Activated CD8-positive, alpha-beta memory T cell treated with anti-CD3 and anti-CD28 coated beads, Interleukin-2, amount 50 U/mL, for 1 hour (primary cell): ENCODE data around the gene CSF3R.
"Not testable (repeated sequence)": the region's sequence is repeated elsewhere in the genome, so short reads cannot be mapped to it uniquely, and the experiment has no call there.

Source experiments
- DNase-seq: peaks from one replicate; pipeline ENCODE4 v3.0.0-alpha.2; 2020; ENCODE audit errors: extremely low read depth

CSF3R gene

DNA sequence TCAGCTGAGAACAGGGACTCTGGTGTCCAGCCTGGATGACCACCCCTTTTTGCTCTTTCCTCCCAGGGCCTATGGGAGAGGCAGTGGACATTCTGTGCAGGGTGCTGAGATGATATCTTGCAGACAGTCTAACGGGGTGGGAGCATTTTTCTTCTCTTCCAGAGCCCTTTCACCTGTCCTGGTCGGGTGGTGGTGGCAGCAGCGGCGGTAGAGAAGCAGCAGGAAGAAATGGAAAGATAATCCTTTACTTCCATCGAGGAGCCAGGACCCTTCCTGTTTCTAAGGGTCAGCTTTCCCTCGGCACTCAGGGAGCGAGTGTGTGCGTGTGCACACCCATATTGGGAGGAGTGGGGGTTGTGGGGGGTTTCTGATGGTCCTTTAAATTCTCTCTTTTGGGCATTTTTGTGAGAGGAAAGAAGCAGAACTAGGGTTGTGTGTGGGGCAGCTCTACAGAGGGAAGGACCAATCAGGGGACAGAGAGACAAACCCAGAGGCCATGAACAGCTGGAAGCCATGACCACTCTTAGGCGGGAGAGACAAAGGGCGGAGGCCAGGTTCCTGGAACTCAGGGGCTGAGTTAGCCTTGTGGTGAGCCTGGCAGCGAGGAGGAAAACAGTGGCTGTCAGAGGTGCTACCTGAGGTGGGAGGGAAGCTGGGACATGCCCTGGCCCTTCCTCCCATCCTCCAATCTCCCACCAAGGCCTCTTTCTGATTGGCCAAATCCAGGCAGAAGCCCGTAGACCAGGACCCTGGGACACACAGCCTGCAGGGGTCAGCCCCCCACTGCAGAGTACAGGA is 31.2 kb upstream of the CSF3R start:
- DNase-seq = no peak

DNA sequence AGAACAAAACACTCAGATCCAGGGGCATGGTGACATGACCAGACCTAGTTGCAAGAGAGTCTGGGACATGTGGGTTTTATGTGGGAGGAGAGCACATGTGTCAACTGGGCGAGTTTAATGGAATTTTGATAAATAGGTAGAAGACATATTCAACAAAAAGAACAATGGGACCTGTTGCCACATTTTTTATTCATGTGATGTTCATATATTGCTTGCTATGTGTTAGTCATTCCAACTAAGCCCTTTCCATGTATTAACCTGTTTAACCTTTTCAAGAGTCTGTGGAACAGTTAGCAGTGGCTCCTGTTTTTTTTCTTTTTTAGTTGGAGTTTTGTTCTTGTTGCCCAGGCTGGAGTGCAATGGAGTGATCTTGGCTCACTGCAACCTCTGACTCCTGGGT is 30.1 kb upstream of the CSF3R start:
- no peak for DNase-seq

DNA sequence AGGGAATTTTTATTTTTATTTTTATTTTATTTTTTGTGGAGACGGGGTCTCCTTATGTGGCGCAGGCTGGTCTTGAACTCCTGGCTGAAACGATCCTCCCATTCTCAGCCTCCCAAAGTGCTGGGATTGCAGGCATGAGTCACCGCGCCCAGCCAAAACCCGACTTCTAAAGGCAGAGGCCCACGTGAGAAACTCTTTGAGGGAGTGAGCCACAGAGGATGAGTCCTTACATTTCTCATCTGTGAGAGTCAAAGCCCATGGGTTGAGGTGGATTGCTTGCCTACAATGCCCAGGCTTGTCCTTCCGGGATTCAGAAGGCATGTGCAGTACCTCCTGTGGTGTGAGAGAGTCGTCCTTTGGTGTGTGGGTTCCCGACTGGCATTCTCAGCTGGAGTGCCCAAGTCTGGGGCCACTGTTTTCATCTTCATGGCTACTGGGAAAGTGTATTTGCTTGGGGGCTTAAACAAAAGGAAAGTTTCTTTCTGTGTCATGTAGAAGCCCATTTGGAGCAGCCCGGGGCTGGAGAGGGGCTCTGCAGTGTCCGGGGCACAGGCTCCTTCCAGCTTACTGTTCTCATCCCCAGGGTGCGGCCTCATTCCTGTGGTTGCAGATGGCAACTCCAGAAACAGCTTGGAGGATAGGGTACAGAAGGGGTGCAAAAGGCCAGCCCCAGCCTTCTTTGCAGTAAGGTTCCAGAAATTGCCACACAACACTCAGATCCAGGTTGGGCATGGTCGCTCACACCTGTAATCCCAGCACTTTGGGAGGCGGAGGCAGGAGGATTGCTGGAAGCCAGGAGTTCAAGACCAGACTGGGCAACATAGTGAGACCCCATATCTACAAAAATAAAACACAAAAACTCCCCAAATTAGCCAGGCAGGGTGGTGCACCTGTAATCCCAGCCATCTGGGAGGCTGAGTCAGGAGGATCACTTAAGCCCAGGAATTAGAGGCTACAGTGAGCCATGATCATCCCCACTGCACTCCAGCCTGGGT is 29.4 kb upstream of the CSF3R start:
- DNase-seq = no peak

DNA sequence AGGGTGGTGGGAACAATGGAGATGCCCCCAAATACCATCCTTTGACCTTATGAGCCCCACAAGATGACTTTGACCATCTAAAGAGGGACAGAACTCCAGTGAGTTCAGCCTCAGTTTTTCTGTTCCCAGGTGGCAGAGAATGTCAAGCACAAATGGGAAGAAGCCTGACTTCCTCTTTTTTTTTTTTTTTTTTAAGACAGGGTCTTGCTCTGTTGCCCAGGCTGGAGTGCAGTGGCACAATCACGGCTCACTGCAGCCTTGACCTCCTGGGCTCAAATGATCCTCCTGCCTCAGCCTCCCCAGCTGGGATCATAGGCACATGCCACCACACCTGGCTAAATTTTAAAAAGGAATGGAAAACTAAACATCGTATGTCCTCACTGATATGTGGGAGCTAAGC is 28.5 kb upstream of the CSF3R start:
- DNase-seq = not testable (repeated sequence)

DNA sequence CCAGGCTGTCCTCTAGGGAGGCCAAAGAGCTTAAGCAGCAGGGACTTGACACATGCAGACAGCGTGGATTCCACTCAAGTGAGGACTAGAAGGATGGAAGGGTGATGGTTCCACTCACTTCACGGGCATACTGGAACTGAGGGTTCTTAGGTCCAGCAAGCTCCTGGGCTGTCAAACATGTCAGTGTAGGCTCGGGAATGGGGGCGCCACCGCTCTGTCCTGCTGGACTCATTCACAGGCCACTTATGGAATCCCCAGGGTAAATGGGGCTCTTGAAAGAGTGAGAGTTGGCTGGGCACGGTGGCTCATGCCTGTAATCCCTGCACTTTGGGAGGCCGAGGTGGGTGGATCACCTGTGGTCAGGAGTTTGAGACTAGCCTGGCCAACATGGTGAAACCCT is 27.7 kb upstream of the CSF3R start:
- no peak for DNase-seq

DNA sequence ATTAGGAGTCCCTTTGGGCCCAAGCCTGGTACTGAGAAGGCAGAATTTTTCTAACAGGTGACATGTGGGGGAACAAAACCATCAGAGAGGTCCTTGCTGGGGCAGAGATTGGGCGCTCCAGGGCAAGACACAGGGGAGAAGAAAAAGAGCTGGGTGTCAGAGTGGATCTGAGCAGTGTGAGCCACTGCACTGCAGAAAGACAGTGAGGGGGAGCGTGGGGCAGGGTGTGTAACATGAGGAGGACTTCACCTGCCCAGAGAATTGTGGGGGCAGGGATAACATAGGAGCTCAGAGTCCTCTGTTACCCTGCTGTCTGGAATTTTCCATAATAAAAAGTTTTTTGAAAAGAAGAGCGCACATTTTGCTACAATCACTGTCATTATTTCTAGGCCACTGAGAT is 25.5 kb upstream of the CSF3R start:
- no peak for DNase-seq

DNA sequence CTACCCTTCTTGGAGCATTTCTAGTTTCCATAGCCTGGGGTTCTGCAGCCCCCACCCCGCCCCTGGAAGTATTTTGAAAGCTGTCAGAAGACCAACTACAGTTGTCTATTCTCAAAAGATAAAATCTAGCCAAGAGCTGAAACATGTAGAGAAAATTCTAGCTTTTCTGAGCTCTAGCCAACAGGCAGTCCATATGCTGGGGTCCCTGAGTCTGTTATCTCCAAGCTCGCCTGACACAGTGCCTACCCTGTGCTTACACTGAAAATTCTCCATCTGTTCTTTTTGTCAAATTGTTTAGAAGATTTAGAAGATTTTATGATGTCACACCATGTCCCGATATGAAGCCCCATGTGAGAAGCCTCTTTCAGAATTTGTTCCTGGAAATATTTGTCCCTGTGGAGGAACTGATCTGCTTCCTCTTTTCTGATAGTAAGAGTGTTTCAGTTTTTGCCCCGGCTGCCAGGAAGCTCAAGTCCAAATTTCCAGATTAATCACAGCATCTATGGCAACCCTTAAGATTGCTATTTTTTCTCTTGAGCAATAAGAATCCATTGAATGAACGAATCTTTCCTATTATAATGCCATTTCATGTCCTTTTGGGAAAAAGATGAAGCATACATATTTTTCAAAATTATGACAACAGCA is 23.7 kb upstream of the CSF3R start:
- DNase-seq = no peak

DNA sequence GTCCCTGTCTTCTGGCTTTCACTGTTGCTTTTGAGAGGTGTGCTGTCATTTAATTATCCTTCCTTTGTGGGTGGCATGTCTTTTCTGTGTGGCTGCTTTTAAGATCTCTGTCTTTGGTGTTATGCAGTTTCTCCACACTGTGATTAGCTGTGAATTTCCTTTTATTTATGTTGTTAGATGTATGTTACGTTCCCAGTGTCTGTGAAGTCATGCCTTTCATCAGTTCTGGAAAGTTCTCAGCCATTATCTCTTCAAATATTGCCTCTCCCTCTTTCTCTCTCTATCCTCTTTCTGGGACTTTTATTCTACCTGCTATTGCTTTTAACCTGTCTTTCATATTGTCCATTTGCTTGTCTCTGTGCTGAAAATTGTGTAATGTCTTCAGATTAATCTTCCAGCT is 21.0 kb upstream of the CSF3R start:
- no peak for DNase-seq

DNA sequence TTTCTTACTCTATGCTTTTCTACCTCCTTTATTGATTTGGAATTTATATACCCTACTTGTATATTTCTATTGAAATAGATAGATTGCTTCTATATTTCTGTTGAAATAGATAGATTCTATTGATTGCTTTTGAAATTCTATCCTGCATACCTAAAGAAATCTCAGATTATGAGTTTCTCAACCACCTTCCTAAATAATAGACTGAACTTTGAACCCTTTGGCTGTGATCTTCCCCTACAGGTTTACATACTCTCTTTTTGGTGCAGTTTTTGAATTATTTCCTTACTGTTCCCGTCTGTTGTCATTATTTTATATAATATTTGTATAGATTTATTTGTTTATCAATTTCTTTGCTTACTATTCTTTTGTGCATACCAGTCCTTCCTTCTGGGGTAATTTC is 20.4 kb upstream of the CSF3R start:
- DNase-seq = no peak

DNA sequence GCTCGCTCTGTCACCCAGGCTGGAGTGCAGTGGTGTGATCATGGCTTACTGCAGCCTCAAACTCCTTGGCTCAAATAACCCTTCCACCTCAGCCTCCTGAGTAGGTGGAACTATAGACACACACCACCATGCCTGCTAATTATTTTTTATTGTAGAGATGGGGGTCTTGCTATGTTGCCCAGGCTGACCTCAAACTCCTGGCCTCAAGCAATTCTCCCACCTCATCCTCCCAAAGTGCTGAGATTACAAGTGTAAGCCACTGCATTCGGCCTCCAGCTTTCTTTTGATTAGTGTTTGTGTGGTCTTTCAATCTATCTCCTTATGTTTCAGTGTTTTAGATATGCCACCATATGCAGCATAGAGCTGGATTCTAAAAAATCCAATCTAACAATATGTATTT is 19.9 kb upstream of the CSF3R start:
- DNase-seq = no peak

DNA sequence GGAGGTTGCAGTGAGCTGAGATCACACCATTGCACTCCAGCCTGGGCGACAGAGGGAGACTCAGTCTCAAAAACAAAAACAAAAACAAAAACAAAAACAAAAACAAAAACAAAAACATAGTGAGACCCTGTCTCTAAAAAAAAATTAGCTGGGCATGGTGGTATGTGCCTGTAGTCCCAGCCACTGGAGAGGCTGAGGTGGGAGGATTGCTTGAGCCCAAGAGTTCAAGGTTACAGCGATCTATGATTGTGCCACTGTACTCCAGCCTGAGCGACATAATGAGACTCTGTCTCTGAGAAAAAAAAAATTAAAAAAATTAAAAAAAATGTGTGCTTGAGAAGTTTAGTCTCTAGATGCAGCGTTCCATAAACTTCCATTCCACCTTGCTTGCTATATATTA is 19.2 kb upstream of the CSF3R start:
- DNase-seq = not testable (repeated sequence)

DNA sequence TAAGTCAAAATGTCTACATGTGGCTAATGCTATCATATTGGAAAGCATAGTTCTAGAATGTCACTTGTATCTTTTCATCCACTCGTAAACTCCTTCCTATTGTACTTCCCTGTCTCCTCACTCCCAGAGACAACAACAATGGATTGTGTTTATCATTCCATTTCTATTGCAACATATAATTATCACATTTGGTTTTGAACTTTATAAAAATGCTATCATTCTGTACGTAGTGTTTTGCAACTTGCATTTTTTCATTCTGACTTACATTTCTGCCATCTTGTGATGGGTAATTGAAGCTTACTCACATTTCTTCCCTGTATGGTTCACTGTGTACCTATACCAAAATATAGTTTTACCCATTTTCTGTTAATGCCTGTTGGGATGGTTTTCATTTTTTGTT is 14.5 kb upstream of the CSF3R start:
- DNase-seq = no peak

DNA sequence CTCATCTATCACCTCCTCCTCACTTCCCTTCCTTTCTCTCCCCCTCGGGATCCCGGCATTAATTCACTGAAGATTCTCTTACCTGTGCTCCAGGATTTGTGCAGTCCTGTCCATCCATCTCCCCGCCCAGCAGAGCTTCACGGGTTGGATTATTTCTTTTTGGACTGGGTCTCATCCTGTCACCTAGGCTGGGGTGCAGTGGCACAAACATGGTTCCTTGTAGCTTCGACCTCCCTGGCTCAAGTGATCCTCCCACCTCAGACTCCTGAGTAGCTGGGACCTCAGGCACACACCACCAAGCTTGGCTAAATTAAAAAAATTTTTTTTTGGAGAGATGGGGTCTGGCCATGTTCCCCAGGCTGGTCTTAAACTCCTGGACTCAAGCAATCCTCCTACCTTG is 12.3 kb upstream of the CSF3R start:
- no peak for DNase-seq

DNA sequence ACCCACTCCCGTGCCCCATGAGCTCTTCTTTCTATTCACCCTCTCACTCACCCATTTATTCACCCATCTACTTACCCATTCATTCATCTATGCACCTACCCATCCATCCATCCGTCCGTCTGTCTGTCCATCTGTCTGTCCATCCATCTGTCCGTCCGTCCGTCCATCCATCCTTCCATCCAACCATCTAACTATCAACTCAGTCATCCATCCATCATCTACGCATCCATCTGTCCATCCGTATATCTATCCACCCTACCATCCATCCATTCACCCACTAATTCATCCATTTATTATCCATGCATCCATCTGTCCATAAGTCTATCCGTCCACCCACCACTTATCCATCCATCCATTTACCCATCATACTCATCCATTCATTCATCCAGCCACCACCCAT is 10.8 kb upstream of the CSF3R start:
- DNase-seq = no peak

DNA sequence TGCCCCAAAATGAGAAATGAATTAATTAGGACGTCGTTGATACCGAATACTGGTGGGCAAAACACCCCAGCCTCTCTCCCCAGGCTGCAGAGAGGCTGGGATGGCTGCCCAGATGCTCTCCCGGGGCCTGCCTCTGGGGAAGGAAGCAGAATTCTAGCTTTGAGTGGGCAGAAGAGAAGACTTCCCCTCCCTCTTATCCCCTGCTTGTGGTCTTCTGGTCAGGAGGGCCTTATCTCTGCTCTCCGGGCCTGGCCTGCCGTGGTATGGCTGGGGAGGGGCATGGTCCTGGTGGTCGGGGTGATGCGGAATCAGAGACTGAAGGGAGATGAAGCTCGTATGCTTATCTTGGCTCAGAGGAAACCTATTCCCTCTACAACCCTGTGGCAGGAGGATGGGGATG is 9.8 kb upstream of the CSF3R start:
- DNase-seq = no peak

DNA sequence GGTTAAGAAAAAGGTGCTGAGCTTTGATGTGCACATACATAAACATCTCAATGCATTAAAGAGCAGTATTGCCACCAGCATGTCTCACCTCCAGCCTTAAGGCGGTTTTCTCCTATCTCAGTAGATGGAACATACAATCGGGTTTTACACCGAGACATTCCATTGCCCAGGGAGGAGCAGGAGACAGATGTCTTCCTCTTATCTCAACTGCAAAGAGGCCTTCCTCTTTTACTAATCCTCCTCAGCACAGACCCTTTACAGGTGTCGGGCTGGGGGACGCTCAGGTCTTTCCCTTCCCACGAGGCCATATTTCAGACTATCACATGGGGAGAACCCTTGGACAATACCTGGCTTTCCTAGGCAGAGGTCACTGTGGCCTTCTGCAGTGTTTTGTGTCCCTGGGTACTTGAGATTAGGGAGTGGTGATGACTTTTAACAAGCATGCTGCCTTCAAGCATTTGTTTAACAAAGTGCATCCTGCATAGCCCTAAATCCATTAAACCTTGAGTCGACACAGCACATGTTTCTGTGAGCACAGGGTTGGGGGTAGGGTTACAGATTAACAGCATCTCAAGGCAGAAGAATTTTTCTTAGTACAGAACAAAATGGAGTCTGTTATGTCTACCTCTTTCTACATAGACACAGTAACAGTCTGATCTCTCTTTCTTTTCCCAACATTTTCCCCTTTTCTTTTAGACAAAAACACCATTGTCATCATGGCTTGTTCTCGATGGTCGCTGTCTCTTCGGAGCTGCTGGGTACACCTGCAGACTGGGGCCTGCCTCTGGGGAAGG is 6.7 kb upstream of the CSF3R start:
- DNase-seq = not testable (repeated sequence)

DNA sequence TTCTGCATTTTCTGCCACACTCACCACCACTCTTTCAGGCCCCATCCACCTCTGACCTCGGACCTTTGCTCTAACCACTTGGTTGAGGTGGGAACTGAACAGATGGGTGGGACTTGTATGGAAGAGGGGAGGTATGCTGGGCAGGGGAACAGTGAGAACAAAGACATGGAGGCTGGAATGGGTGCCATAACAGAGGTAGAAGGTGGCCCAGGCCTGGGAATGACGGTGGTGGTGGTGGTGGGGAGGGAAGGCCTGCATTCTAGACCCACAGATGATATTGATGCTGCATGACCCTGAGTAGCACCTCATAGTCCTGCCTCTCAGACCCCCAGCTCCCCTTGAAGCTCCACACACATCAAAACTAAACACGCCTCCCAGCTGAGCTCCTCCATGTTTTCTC is 5.2 kb upstream of the CSF3R start:
- no peak for DNase-seq

DNA sequence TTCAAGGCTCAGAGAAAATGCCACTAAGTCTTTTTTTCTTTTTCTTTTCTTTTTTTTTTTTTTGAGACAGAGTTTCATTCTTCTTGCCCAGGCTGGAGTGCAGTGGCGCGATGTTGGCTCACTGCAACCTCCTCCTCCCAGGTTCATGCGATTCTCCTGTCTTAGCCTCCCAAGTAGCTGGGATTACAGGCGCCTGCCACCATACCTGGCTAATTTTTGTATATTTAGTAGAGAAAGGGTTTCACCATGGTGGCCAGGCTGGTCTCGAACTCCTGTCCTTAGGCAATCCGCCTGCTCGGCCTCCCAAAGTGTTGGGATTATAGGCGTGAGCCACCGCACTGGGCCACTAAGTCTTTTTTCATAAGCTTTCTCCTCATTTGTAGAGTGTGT is 4.6 kb upstream of the CSF3R start:
- not testable (repeated sequence) for DNase-seq

DNA sequence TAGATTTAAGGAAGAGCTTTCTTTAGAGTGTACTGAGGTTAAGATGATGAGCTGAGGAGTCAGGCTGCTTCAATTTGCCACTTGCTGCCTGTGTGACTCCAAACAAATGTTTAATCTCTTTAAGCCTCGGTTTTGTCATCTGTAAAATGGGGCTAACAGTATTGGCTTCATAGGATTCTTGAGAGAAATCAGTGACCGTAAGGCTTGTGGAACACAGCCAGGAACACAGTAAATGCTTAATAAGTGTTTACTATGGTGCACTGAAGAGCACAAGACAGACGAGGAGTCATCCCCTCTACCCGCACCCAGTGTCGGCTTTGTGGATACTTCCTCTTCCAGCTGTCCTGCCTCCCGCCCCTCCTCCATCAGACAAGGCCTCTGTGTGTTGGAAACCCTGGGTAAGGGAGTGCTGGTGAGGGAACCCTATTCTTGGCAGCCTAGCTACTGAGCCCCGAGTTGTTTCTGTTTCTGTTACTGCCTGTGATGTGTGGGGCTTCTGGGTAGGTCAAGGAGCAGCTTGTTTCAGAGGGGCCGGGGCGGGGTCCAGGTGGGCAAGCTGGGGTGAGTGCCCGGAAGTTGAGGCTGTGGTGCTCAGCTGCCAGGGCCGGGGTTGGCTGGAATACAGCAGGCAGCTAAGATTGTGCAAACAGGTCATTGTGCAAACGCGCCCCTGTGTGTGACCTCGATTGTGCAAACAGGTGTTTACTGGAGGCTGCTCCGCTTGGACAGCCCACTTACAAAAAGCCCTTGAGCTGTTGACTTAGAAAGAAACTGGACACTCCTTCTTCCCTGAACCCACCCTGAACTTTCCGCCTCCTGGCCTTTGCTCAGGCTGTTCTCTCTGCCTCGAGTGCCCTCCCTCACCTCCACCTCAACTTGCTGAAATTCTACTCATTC is 4.0 kb upstream of the CSF3R start:
- no peak for DNase-seq

DNA sequence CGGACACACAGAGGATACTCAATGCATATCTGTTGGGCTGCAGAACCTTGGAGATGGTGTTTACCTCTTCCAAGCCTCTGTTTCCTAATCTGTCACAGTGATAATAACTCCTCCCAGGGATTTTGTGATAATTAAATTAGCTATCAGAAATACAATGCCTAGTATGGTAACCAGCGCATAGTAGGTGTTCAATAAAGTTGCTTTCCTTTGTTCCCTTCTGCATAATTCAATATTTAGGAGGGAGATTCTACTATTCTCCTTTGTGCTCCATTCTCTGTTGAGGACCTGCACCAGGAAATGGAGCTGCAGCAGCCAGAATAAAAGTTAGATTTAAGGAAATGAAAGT is 3.4 kb upstream of the CSF3R start:
- no peak for DNase-seq

DNA sequence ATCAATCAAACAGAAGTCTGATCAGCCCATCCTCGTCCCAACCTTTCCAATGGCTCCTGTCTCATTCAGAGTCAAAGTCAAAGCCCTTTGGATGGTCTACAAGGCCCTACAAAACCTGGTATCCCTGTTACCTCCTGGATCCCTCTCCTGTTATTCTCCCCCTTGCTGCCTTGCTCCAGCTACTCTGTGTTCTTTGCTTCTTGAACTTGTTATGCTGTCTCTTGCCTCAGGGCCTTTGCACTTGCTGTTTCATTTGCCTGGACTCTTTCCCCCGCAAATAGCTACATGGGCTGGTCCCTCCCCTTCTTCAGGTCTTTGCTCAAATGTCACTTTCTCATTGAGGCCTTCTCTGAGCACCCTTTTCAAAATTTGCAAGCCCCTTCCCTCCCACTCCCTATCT is 1.4 kb upstream of the CSF3R start:
- DNase-seq = no peak
